ENCODE measurements around the gene BTD.

DNA sequence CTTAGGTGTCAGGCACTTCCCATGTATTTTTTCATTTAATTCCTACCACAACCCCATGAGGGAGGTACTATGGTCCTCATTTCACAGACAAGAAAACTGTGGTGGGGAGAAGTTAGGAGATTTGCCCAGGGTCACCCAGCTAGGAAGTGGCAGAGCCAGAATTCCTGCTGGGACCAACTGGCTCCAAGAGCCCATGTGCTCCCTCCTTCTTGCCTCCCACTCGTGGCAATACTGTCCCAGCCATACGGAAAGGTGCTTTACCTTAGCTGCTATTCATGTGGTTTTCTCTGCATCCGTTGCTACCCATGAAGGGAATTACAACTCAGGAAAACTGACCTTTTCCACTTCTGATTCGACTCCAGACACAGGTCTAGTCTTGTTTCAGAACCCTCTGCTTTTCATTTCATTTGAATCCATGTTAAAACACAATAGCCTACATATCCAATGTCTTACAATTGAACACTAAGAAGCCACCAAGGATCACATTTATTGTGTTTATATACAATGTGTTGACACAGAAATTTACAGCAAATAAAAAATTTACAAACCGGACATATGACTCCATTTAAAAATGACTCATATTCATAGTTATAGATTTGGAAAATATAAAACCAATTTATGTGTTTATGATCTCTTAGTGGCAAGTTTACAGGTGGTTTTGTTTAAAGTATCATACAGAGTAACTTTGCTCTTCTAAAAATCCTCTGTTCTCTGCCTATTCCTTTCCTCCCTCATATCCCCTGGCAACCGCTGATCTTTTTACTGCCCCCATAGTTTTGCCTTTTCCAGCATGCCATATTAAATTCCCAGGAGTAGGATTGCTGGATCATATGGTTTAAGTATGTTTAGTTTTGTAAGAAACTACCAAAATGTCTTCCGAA, 58.8 kb downstream of the BTD start:
- TF ChIP-seq BHLHE40 (IDR thresholded peaks at IDR 0.05; ENCODE audit: borderline replicate concordance) (no peak), NFRKB (IDR thresholded peaks at IDR 0.05) (no peak), SUZ12 (IDR thresholded peaks at IDR 0.05) (no peak), FOXK2 (IDR thresholded peaks at IDR 0.05) (no peak), ZNF384 (IDR thresholded peaks at IDR 0.05) (no peak), SP1 (IDR thresholded peaks at IDR 0.05) (no peak)
